ENCODE data around the gene AGBL1.

DNA sequence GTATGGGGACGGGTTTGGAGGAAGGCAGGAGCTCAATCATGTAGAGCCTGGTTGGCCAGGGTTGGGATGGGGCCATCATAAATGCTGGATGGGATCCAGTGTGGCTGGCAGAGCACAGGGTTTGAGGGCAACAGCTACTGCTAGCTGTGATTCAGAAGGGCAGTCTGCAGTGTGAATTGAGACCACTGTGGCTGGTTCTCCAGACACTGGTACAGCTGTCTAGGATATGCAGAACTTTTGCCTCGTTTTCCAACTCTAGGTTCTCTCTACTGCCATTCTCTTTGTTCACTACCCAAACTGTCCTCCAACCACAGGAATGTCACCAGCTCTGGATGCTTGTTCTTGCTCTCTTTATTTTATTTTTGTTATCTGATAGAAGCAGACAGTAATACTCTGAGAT lies 543.6 kb downstream of the AGBL1 start:
- TF ChIP-seq, protein P1, sequence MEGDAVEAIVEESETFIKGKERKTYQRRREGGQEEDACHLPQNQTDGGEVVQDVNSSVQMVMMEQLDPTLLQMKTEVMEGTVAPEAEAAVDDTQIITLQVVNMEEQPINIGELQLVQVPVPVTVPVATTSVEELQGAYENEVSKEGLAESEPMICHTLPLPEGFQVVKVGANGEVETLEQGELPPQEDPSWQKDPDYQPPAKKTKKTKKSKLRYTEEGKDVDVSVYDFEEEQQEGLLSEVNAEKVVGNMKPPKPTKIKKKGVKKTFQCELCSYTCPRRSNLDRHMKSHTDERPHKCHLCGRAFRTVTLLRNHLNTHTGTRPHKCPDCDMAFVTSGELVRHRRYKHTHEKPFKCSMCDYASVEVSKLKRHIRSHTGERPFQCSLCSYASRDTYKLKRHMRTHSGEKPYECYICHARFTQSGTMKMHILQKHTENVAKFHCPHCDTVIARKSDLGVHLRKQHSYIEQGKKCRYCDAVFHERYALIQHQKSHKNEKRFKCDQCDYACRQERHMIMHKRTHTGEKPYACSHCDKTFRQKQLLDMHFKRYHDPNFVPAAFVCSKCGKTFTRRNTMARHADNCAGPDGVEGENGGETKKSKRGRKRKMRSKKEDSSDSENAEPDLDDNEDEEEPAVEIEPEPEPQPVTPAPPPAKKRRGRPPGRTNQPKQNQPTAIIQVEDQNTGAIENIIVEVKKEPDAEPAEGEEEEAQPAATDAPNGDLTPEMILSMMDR (IDR thresholded peaks at IDR 0.05), result no peak
- no peak for TF ChIP-seq POLR2A (IDR thresholded peaks at IDR 0.05)

Data from heart left ventricle (tissue), 13 donors.